Activated naive CD4-positive, alpha-beta T cell (primary cell): Measurements from ENCODE around the gene LRG1.
"Not testable (repeated sequence)": the region's sequence is repeated elsewhere in the genome, so short reads cannot be mapped to it uniquely, and the experiment has no call there.

Source experiments
- DNase-seq, 4 experiments: peaks; one replicate each; lab custom pipeline; 2025; lab: John Stamatoyannopoulos, UW

LRG1 gene

GRCh38 chr19:4527377-4527776 is 12.5 kb downstream of the LRG1 start:
- not testable (repeated sequence) for DNase-seq

GRCh38 chr19:4525563-4526002 is 14.3 kb downstream of the LRG1 start:
- DNase-seq = no peak

- DNase-seq = peak; percentile 19 to 62 (median 50)
These were observed 14.9 kb downstream of the LRG1 start for GRCh38 chr19:4524808-4525562.

- DNase-seq = no peak
These were observed 16.3 kb downstream of the LRG1 start for GRCh38 chr19:4523306-4524110.

GRCh38 chr19:4522291-4523002 is 17.4 kb downstream of the LRG1 start:
- DNase-seq = no peak

GRCh38 chr19:4521888-4522242 is 18.0 kb downstream of the LRG1 start:
- no peak for DNase-seq

GRCh38 chr19:4521170-4521887 is 18.5 kb downstream of the LRG1 start:
- no peak for DNase-seq

- DNase-seq = no peak
These were observed 20.1 kb downstream of the LRG1 start for GRCh38 chr19:4519521-4520277.

GRCh38 chr19:4519172-4519496 is 20.7 kb downstream of the LRG1 start:
- DNase-seq = no peak

- DNase-seq = no peak
These were observed 21.3 kb downstream of the LRG1 start, which contains the start of gene PLIN4 for GRCh38 chr19:4518345-4519171. TSS of gene PLIN4 (minus strand) at chr19:4518486. CDS start at chr19:4518272, 214 bp downstream.

- no peak for DNase-seq
These were observed 22.3 kb downstream of the LRG1 start for GRCh38 chr19:4517451-4518057.

GRCh38 chr19:4516939-4517300 is 22.9 kb downstream of the LRG1 start:
- no peak for DNase-seq

- no peak for DNase-seq
These were observed 23.5 kb downstream of the LRG1 start for GRCh38 chr19:4516199-4516938.

- DNase-seq = no peak
These were observed 24.1 kb downstream of the LRG1 start for GRCh38 chr19:4515732-4516131.

GRCh38 chr19:4513248-4513647 is 26.6 kb downstream of the LRG1 start:
- DNase-seq = no peak

- no peak for DNase-seq
These were observed 27.8 kb downstream of the LRG1 start for GRCh38 chr19:4512070-4512469.

GRCh38 chr19:4511300-4512054 is 28.4 kb downstream of the LRG1 start:
- DNase-seq = no peak

GRCh38 chr19:4510435-4511255 is 29.2 kb downstream of the LRG1 start:
- DNase-seq = no peak
